SK-N-SH treated with all-trans-retinoic acid at 6 μM for 48 hours (cell line): ENCODE data around the gene PRC1.

Source experiments
- ATAC-seq: fragments of 200-7000 bp; cut with Tn5 transposase; 3 replicates; pipeline ENCODE4 v1.9.1; 2020; ENCODE audit warnings: mild to moderate bottlenecking, moderate library complexity
- ARNTL ChIP-seq: fragments of 450-650 bp; formaldehyde crosslinking; IDR thresholded peaks from 2 replicates; pipeline ENCODE4 v1.5.0; 2020; ENCODE audit warnings: low read depth, mild to moderate bottlenecking, moderate library complexity, borderline replicate concordance
- BACH2 ChIP-seq: fragments of 250-450 bp; sonication (Bioruptor Pico); IDR thresholded peaks from 2 replicates; pipeline ENCODE4 v1.9.0; 2021; ENCODE audit warnings: mild to moderate bottlenecking, borderline replicate concordance
- CREB5 ChIP-seq: fragments of 250-450 bp; sonication (Bioruptor Pico); IDR thresholded peaks from 2 replicates; pipeline ENCODE4 v1.5.1; 2020; ENCODE audit warnings: low read depth, mild to moderate bottlenecking, moderate library complexity
- CSDC2 ChIP-seq: fragments of 250-450 bp; sonication (Bioruptor Pico); IDR thresholded peaks from 2 replicates; pipeline ENCODE4 v1.5.0; 2020; ENCODE audit warnings: mild to moderate bottlenecking, moderate library complexity
- ESRRG ChIP-seq: fragments of 250-450 bp; sonication (Bioruptor Pico); IDR thresholded peaks from 2 replicates; pipeline ENCODE4 v1.6.1; 2021; ENCODE audit warnings: mild to moderate bottlenecking
- GLIS3 ChIP-seq: fragments of 250-450 bp; sonication (Bioruptor Pico); IDR thresholded peaks from 2 replicates; pipeline ENCODE4 v1.5.0; 2020; ENCODE audit warnings: mild to moderate bottlenecking, moderate library complexity
- ISL1 ChIP-seq: fragments of 250-450 bp; sonication (Bioruptor Pico); IDR thresholded peaks from 2 replicates; pipeline ENCODE4 v2.1.2; 2022; ENCODE audit warnings: mild to moderate bottlenecking, moderate library complexity
- OSR1 ChIP-seq: fragments of 250-450 bp; sonication (Bioruptor Pico); IDR thresholded peaks from 2 replicates; pipeline ENCODE4 v1.8.0; 2022; ENCODE audit warnings: moderate library complexity, mild to moderate bottlenecking, inconsistent platforms
- PPARA ChIP-seq: fragments of 250-450 bp; sonication (Bioruptor Pico); IDR thresholded peaks from 2 replicates; pipeline ENCODE4 v1.5.0; 2020; ENCODE audit warnings: mild to moderate bottlenecking, borderline replicate concordance
- RARB ChIP-seq: fragments of 250-450 bp; sonication (Bioruptor Pico); IDR thresholded peaks from 2 replicates; pipeline ENCODE4 v1.8.0; 2021; ENCODE audit warnings: mild to moderate bottlenecking, moderate library complexity
- SNAI2 ChIP-seq: fragments of 250-450 bp; sonication (Bioruptor Pico); IDR thresholded peaks from 2 replicates; pipeline ENCODE4 v1.5.0; 2020; ENCODE audit warnings: mild to moderate bottlenecking, moderate library complexity
- TCF4 ChIP-seq: fragments of 250-450 bp; sonication (Bioruptor Pico); IDR thresholded peaks from 2 replicates; pipeline ENCODE4 v1.8.0; 2021; ENCODE audit warnings: mild to moderate bottlenecking, moderate library complexity, borderline replicate concordance
- TOX ChIP-seq: fragments of 250-450 bp; sonication (Bioruptor Pico); IDR thresholded peaks from 2 replicates; pipeline ENCODE4 v1.8.0; 2021; ENCODE audit warnings: mild to moderate bottlenecking, moderate library complexity, borderline replicate concordance
- ZC3H10 ChIP-seq: fragments of 250-450 bp; sonication (Bioruptor Pico); IDR thresholded peaks from 2 replicates; pipeline ENCODE4 v1.5.1; 2021; ENCODE audit warnings: mild to moderate bottlenecking, moderate library complexity
- ZFP3 ChIP-seq: fragments of 250-450 bp; sonication (Bioruptor Pico); IDR thresholded peaks from 2 replicates; pipeline ENCODE4 v1.5.0; 2020; ENCODE audit warnings: mild to moderate bottlenecking, moderate library complexity
- ZFP30 ChIP-seq: fragments of 450-650 bp; formaldehyde crosslinking; IDR thresholded peaks from 2 replicates; pipeline ENCODE4 v1.5.0; 2022; ENCODE audit warnings: mild to moderate bottlenecking, moderate library complexity
- ZNF565 ChIP-seq: fragments of 450-650 bp; formaldehyde crosslinking; conservative IDR thresholded peaks from 2 replicates; pipeline ENCODE4 v1.5.0; 2020; ENCODE audit warnings: low read depth, mild to moderate bottlenecking, moderate library complexity
- ZNF70 ChIP-seq: fragments of 450-650 bp; formaldehyde crosslinking; IDR thresholded peaks from 2 replicates; pipeline ENCODE4 v1.5.0; 2020; ENCODE audit warnings: mild to moderate bottlenecking, moderate library complexity
- ZNF8 ChIP-seq: fragments of 450-650 bp; formaldehyde crosslinking; IDR thresholded peaks from 2 replicates; pipeline ENCODE4 v1.5.0; 2020; ENCODE audit warnings: mild to moderate bottlenecking, moderate library complexity
- TF ChIP-seq, protein P1 (sequence below): fragments of 250-450 bp; sonication (Bioruptor Pico); IDR thresholded peaks from 2 replicates; pipeline ENCODE4 v1.8.0; 2021; ENCODE audit warnings: low read depth, mild to moderate bottlenecking, moderate library complexity, borderline replicate concordance
- TF ChIP-seq, protein P2 (sequence below): fragments of 250-450 bp; sonication (Bioruptor Pico); IDR thresholded peaks from 2 replicates; pipeline ENCODE4 v1.5.1; 2021; ENCODE audit warnings: mild to moderate bottlenecking, moderate library complexity

The PRC1 gene

GRCh38 chr15:90991587-90992285, 2.6 kb downstream of the PRC1 start (continued):
- TF ChIP-seq, protein P1, sequence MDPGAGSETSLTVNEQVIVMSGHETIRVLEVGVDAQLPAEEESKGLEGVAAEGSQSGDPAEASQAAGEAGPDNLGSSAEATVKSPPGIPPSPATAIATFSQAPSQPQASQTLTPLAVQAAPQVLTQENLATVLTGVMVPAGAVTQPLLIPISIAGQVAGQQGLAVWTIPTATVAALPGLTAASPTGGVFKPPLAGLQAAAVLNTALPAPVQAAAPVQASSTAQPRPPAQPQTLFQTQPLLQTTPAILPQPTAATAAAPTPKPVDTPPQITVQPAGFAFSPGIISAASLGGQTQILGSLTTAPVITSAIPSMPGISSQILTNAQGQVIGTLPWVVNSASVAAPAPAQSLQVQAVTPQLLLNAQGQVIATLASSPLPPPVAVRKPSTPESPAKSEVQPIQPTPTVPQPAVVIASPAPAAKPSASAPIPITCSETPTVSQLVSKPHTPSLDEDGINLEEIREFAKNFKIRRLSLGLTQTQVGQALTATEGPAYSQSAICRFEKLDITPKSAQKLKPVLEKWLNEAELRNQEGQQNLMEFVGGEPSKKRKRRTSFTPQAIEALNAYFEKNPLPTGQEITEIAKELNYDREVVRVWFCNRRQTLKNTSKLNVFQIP (CRISPR knock-in tag), result no peak
- TF ChIP-seq ZC3H10 (CRISPR knock-in tag) (no peak), OSR1 (CRISPR knock-in tag) (no peak), SNAI2 (CRISPR knock-in tag) (no peak), BACH2 (CRISPR knock-in tag) (no peak), ESRRG (no peak), GLIS3 (CRISPR knock-in tag) (no peak)

- ATAC-seq, result no peak
- TF ChIP-seq CREB5 (CRISPR knock-in tag), result no peak
- no peak for TF ChIP-seq CSDC2 (CRISPR knock-in tag)
- TF ChIP-seq GLIS3 (CRISPR knock-in tag), result no peak
- no peak for TF ChIP-seq RARB (CRISPR knock-in tag)
- no peak for TF ChIP-seq PPARA
- no peak for TF ChIP-seq TOX (CRISPR knock-in tag)
- TF ChIP-seq SNAI2 (CRISPR knock-in tag), result no peak
- TF ChIP-seq ZNF70 (CRISPR knock-in tag), result no peak
- no peak for TF ChIP-seq BACH2 (CRISPR knock-in tag)
- no peak for TF ChIP-seq ZNF8 (CRISPR knock-in tag)
- no peak for TF ChIP-seq ARNTL (CRISPR knock-in tag)
- no peak for TF ChIP-seq TCF4 (CRISPR knock-in tag)
- TF ChIP-seq ZC3H10 (CRISPR knock-in tag), result no peak
- no peak for TF ChIP-seq ZNF565 (CRISPR knock-in tag)
- no peak for TF ChIP-seq ZFP30 (CRISPR knock-in tag)
- no peak for TF ChIP-seq ISL1 (CRISPR knock-in tag)
- no peak for TF ChIP-seq ESRRG
- TF ChIP-seq, protein P1 (CRISPR knock-in tag), result no peak
- TF ChIP-seq, protein P2, sequence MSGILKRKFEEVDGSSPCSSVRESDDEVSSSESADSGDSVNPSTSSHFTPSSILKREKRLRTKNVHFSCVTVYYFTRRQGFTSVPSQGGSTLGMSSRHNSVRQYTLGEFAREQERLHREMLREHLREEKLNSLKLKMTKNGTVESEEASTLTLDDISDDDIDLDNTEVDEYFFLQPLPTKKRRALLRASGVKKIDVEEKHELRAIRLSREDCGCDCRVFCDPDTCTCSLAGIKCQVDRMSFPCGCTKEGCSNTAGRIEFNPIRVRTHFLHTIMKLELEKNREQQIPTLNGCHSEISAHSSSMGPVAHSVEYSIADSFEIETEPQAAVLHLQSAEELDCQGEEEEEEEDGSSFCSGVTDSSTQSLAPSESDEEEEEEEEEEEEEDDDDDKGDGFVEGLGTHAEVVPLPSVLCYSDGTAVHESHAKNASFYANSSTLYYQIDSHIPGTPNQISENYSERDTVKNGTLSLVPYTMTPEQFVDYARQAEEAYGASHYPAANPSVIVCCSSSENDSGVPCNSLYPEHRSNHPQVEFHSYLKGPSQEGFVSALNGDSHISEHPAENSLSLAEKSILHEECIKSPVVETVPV (CRISPR knock-in tag), result no peak
- no peak for TF ChIP-seq OSR1 (CRISPR knock-in tag)
These were observed 3.9 kb downstream of the PRC1 start for GRCh38 chr15:90990446-90990845.

- no peak; the same call in 2 of the 3 replicates for ATAC-seq
- TF ChIP-seq, protein P2 (CRISPR knock-in tag), result no peak
- TF ChIP-seq PPARA (no peak), ISL1 (CRISPR knock-in tag) (no peak), ZNF8 (CRISPR knock-in tag) (no peak), ZFP30 (CRISPR knock-in tag) (no peak), SNAI2 (CRISPR knock-in tag) (no peak), GLIS3 (CRISPR knock-in tag) (no peak), ZFP3 (no peak)
These were observed 5.1 kb downstream of the PRC1 start for GRCh38 chr15:90989040-90989768.
